ENCODE results near the gene MAML2.

MAML2 gene

GRCh38 chr11:96180341-96180740 is 162.7 kb downstream of the MAML2 start:
- no peak overlapping the region for H3K4me3 ChIP-seq (ENCODE audit: control insufficient read depth, low read depth, low read length)
- no peak for TF ChIP-seq CTCF (conservative IDR thresholded peaks at IDR 0.05; ENCODE audit: control insufficient read depth, insufficient read depth, low read depth, low read length)
- no peak for DNase-seq (ENCODE audit: low read depth)

- DNase-seq (ENCODE audit: low read depth), result no peak
- no peak for TF ChIP-seq CTCF (conservative IDR thresholded peaks at IDR 0.05; ENCODE audit: control insufficient read depth, insufficient read depth, low read depth, low read length)
Measured at GRCh38 chr11:96179905-96180304, 163.1 kb downstream of the MAML2 start.

GRCh38 chr11:96178887-96179279 is 164.1 kb downstream of the MAML2 start:
- no peak for TF ChIP-seq CTCF (conservative IDR thresholded peaks at IDR 0.05; ENCODE audit: control insufficient read depth, insufficient read depth, low read depth, low read length)
- DNase-seq (ENCODE audit: low read depth), result no peak
- H3K4me3 ChIP-seq (ENCODE audit: control insufficient read depth, low read depth, low read length), result no peak overlapping the region

More at GRCh38 chr11:96179905-96180304, 163.1 kb downstream of the MAML2 start:
- no peak overlapping the region for H3K4me3 ChIP-seq (ENCODE audit: control insufficient read depth, low read depth, low read length)

- H3K4me3 ChIP-seq (ENCODE audit: control insufficient read depth, low read depth, low read length), result no peak overlapping the region
- no peak for DNase-seq (ENCODE audit: low read depth)
- TF ChIP-seq CTCF (conservative IDR thresholded peaks at IDR 0.05; ENCODE audit: control insufficient read depth, insufficient read depth, low read depth, low read length), result no peak
Measured at GRCh38 chr11:96178049-96178886, 164.7 kb downstream of the MAML2 start.

- no peak overlapping the region for H3K4me3 ChIP-seq (ENCODE audit: control insufficient read depth, low read depth, low read length)
- no peak for DNase-seq (ENCODE audit: low read depth)
- no peak for TF ChIP-seq CTCF (conservative IDR thresholded peaks at IDR 0.05; ENCODE audit: control insufficient read depth, insufficient read depth, low read depth, low read length)
Measured at GRCh38 chr11:96177146-96177545, 165.8 kb downstream of the MAML2 start.

GRCh38 chr11:96173906-96174305 is 169.1 kb downstream of the MAML2 start:
- no peak for TF ChIP-seq CTCF (conservative IDR thresholded peaks at IDR 0.05; ENCODE audit: control insufficient read depth, insufficient read depth, low read depth, low read length)
- DNase-seq (ENCODE audit: low read depth), result no peak
- no peak overlapping the region for H3K4me3 ChIP-seq (ENCODE audit: control insufficient read depth, low read depth, low read length)
